HCT116 (cell line): ENCODE data around the gene PHF20. TPM values are rescaled to one million over a fixed set of nuclear protein-coding genes. Genes with fewer than 3 reads are reported as not detected.

Source experiments
- ATAC-seq: fragments of 200-7000 bp; cut with Tn5 transposase; 2 replicates; pipeline ENCODE4 v1.9.1; 2020; ENCODE audit warnings: mild to moderate bottlenecking, moderate library complexity
- BruUV-seq: library from RNA; stranded (reverse); fragments of 400-500 nt; replicated peaks from 2 replicates; lab custom pipeline; 2021; lab: Mats Ljungman, UMichigan
- CTCF ChIA-PET: fragments of 300-600 bp; sonication (Branson Sonifier 250); formaldehyde crosslinking; loops from one replicate; lab custom pipeline; 2021; ENCODE audit warnings: antibody characterized with exemption; lab: Charles Lee
- POLR2A ChIA-PET: fragments of 300-600, 350-600 bp; sonication (Branson Sonifier 250); formaldehyde crosslinking; loops from one replicate; lab custom pipeline; 2021; ENCODE audit warnings: antibody characterized with exemption; lab: Charles Lee
- RAD21 ChIA-PET, 2 experiments: fragments of 300-600 bp; sonication (Branson Sonifier 250); formaldehyde crosslinking; loops; one replicate each; lab custom pipeline; 2023; ENCODE audit warnings: low total read pairs in 2 of 2; ENCODE audit not compliant: uncharacterized antibody in 2 of 2, unreplicated experiment in 2 of 2, low non-redundant PET in 1 of 2; lab: Charles Lee
- DNase-seq: peaks from one replicate; pipeline ENCODE4 v3.0.0-alpha.2; 2010; ENCODE audit warnings: low read depth, low spot score
- H2AFZ ChIP-seq: fragments of 200-600 bp; shearing (Covaris generic), sonication (generic); 2 replicates; pipeline ENCODE4 v1.6.1; 2017; ENCODE audit warnings: low read depth, mixed run types, mixed read lengths, antibody characterized with exemption, low read length; ENCODE audit not compliant: poor library complexity, severe bottlenecking
- H3K27ac ChIP-seq: 2 replicates; pipeline ENCODE4 v1.5.1; 2012; ENCODE audit warnings: low read depth, low read length
- H3K27me3 ChIP-seq: fragments of 200-600 bp; sonication (generic); 2 replicates; pipeline ENCODE4 v1.6.1; 2016; ENCODE audit warnings: mixed run types, low read length, mixed read lengths; ENCODE audit not compliant: insufficient read depth
- H3K36me3 ChIP-seq, 2 experiments: fragments of 200-500 bp in 1 of 2; fragments of 200-600 bp in 1 of 2; sonication (Bioruptor generic) in 1 of 2; sonication (generic) in 1 of 2; 2 replicates each; pipeline versions ENCODE4 v1.5.1 to v1.6.1; 2014 to 2016; ENCODE audit warnings: low read length in 2 of 2, inconsistent platforms in 1 of 2, mixed read lengths in 1 of 2, mixed run types in 1 of 2; ENCODE audit not compliant: insufficient read depth in 2 of 2, control insufficient read depth in 1 of 2
- H3K4me1 ChIP-seq, 2 experiments: fragments of 200-600 bp in 1 of 2; sonication (generic) in 1 of 2; 2 replicates each; pipeline versions ENCODE4 v1.5.1 to v1.6.1; 2012 to 2017; ENCODE audit warnings: low read length in 2 of 2, inconsistent platforms in 1 of 2, mild to moderate bottlenecking in 1 of 2, mixed read lengths in 1 of 2, mixed run types in 1 of 2, moderate library complexity in 1 of 2; ENCODE audit not compliant: insufficient read depth in 2 of 2, control insufficient read depth in 1 of 2
- H3K4me2 ChIP-seq: fragments of 200-600 bp; sonication (generic); 2 replicates; pipeline ENCODE4 v1.6.1; 2017; ENCODE audit warnings: mixed run types, low read length, mixed read lengths
- H3K4me3 ChIP-seq, 2 experiments: fragments of 200-600 bp in 1 of 2; sonication (generic) in 1 of 2; replicated peaks in 1 of 2; 2 replicates each; pipeline ENCODE4 v1.5.1; 2011 to 2016; ENCODE audit warnings: low read length in 2 of 2, control low read depth in 1 of 2, low read depth in 1 of 2, mild to moderate bottlenecking in 1 of 2, mixed read lengths in 1 of 2, mixed run types in 1 of 2
- H3K79me2 ChIP-seq: fragments of 200-600 bp; sonication (generic); 2 replicates; pipeline ENCODE4 v1.6.1; 2017; ENCODE audit warnings: mild to moderate bottlenecking, mixed run types, low read length, moderate library complexity, mixed read lengths; ENCODE audit not compliant: insufficient read depth
- H3K9ac ChIP-seq: fragments of 200-600 bp; sonication (generic); 2 replicates; pipeline ENCODE4 v1.6.1; 2016; ENCODE audit warnings: low read length, mixed read lengths
- H3K9me2 ChIP-seq: fragments of 200-600 bp; sonication (generic), shearing (Covaris generic); 2 replicates; pipeline ENCODE4 v1.6.1; 2017; ENCODE audit warnings: mixed run types, mild to moderate bottlenecking, moderate library complexity; ENCODE audit not compliant: insufficient read depth
- H3K9me3 ChIP-seq, 2 experiments: fragments of 200-500 bp in 1 of 2; fragments of 200-600 bp in 1 of 2; sonication (Bioruptor generic) in 1 of 2; sonication (generic) in 1 of 2; 2 replicates each; pipeline ENCODE4 v1.6.1; 2014 to 2017; ENCODE audit warnings: low read length in 2 of 2, mixed read lengths in 2 of 2, inconsistent platforms in 1 of 2, low read depth in 1 of 2, mild to moderate bottlenecking in 1 of 2, mixed run types in 1 of 2, moderate library complexity in 1 of 2; ENCODE audit not compliant: control insufficient read depth in 1 of 2, insufficient read depth in 1 of 2
- H4K20me1 ChIP-seq: fragments of 200-600 bp; sonication (generic), shearing (Covaris generic); 2 replicates; pipeline ENCODE4 v1.6.1; 2017; ENCODE audit warnings: mixed run types, mild to moderate bottlenecking, moderate library complexity; ENCODE audit not compliant: insufficient read depth
- CBX3 ChIP-seq: IDR thresholded peaks from 2 replicates; pipeline ENCODE4 v1.6.1; 2012; ENCODE audit warnings: low read depth
- EGR1 ChIP-seq: IDR thresholded peaks from 2 replicates; pipeline ENCODE4 v1.6.1; 2012; ENCODE audit warnings: low read depth
- EZH2 ChIP-seq: fragments of 200-600 bp; sonication (generic); IDR thresholded peaks from 2 replicates; pipeline ENCODE4 v1.6.1; 2017; ENCODE audit warnings: antibody characterized with exemption, mixed run types
- EZH2phosphoT487 ChIP-seq: fragments of 200-600 bp; IDR thresholded peaks from 2 replicates; pipeline ENCODE4 v1.6.1; 2018; ENCODE audit warnings: antibody characterized with exemption, borderline replicate concordance
- FOSL1 ChIP-seq: IDR thresholded peaks from 2 replicates; pipeline ENCODE4 v1.6.1; 2012; ENCODE audit warnings: low read depth
- JUND ChIP-seq: IDR thresholded peaks from 2 replicates; pipeline ENCODE4 v1.6.1; 2012
- POLR2A ChIP-seq: IDR thresholded peaks from 2 replicates; pipeline ENCODE4 v1.7.0; 2011; ENCODE audit warnings: borderline replicate concordance; ENCODE audit not compliant: insufficient read depth, insufficient read length; ENCODE audit errors: extremely low read depth
- POLR2AphosphoS5 ChIP-seq: IDR thresholded peaks from 2 replicates; pipeline ENCODE4 v1.6.1; 2011; ENCODE audit warnings: mild to moderate bottlenecking, low read depth, low read length, moderate library complexity
- RAD21 ChIP-seq: IDR thresholded peaks from 2 replicates; pipeline ENCODE4 v1.6.1; 2012; ENCODE audit warnings: low read depth, mild to moderate bottlenecking
- SRF ChIP-seq: IDR thresholded peaks from 2 replicates; pipeline ENCODE4 v1.6.1; 2012; ENCODE audit warnings: low read depth
- TCF7L2 ChIP-seq: IDR thresholded peaks from 2 replicates; pipeline ENCODE4 v1.7.0; 2011; ENCODE audit warnings: borderline replicate concordance, inconsistent platforms; ENCODE audit not compliant: insufficient read depth, insufficient read length; ENCODE audit errors: extremely low read depth
- YY1 ChIP-seq: IDR thresholded peaks from 2 replicates; pipeline ENCODE4 v1.6.1; 2011; ENCODE audit warnings: low read length, low read depth, moderate library complexity, mild to moderate bottlenecking; ENCODE audit not compliant: insufficient replicate concordance; ENCODE audit errors: extremely low read depth
- ZNF274 ChIP-seq: fragments of 200-500 bp; sonication (Bioruptor generic); IDR thresholded peaks from 2 replicates; pipeline ENCODE4 v1.6.1; 2014; ENCODE audit warnings: mild to moderate bottlenecking, low read depth, low read length, inconsistent platforms
- intact Hi-C: fragments of 100-400 bp; cut with micrococcal nuclease; formaldehyde crosslinking; loops from 2 replicates; pipeline ENCODE4 v1.10.0; 2022
- total RNA-seq: library from RNA; stranded (reverse); gene quantifications from one replicate; pipeline ENCODE4 v1.2.1, GENCODE V29; 2021; ENCODE audit not compliant: unreplicated experiment
- TF ChIP-seq, protein P1 (sequence below): IDR thresholded peaks from 2 replicates; pipeline ENCODE4 v1.6.1; 2011; ENCODE audit warnings: mild to moderate bottlenecking, low read length, moderate library complexity; ENCODE audit not compliant: insufficient replicate concordance; ENCODE audit errors: extremely low read depth

The PHF20 gene
- total RNA-seq, 1 experiment from 2014 or later: 40.8 TPM

DNA sequence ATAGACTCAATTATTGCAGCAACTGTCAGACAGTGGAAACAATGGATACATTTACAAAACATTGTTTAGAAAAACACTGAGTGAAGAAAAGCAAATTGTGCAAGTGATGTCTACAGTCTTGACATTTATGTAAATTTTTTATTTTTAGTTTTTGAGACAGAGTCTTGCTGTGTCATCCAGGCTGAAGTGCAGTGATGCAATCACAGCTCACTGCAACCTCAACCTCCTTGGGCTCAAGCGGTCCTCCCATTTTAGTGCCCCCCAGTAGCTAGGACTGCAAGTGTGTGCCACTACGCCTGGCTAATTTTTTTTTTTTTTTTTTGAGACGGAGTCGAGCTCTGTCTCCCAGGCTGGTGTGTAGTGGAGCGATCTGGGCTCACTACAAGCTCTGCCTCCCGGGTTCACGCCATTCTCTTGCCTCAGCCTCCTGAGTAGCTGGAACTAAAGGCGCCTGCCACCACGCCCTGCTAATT is 206.3 kb downstream of the PHF20 start:
- H3K4me2 ChIP-seq: no peak overlapping the region
- ATAC-seq: no peak
- TF ChIP-seq POLR2A (no peak), ZNF274 (no peak), JUND (no peak), SRF (no peak), EGR1 (no peak), CBX3 (no peak), YY1 (no peak), FOSL1 (no peak), EZH2 (no peak), POLR2AphosphoS5 (no peak)
- TF ChIP-seq, all 23 proteins: peak for 0
- Histone ChIP-seq H3K4me1 (peaks cover 0 to 5% of the 10 kb centered on the region in 2 experiments; a peak in 2 of 4 replicates), H3K9ac (no peak overlapping the region), H4K20me1 (no peaks in the 10 kb centered on the region), H3K9me2 (no peaks in the 10 kb centered on the region), H3K9me3 (no peaks in the 10 kb centered on the region), H2AFZ (no peak overlapping the region), H3K27me3 (no peaks in the 10 kb centered on the region), H3K79me2 (no peaks in the 10 kb centered on the region), H3K4me3 (no peak overlapping the region), H3K36me3 (no peaks in the 10 kb centered on the region), H3K27ac (no peak overlapping the region)
- CTCF ChIA-PET: interaction anchor here (1.7 kb wide), 1 partner anchor 15 kb away, joined by 6 read pairs; no protein-coding TSS in a partner anchor
- intact Hi-C loops: no loop called here
- RAD21 ChIA-PET: no interaction called here
- no TSS peak for BruUV-seq
- DNase-seq: no peak
- POLR2A ChIA-PET: interaction anchor here (1.0 kb wide), 1 partner anchor 23 kb away, joined by 3 read pairs; the partner anchor contains the start of gene SCAND1

DNA sequence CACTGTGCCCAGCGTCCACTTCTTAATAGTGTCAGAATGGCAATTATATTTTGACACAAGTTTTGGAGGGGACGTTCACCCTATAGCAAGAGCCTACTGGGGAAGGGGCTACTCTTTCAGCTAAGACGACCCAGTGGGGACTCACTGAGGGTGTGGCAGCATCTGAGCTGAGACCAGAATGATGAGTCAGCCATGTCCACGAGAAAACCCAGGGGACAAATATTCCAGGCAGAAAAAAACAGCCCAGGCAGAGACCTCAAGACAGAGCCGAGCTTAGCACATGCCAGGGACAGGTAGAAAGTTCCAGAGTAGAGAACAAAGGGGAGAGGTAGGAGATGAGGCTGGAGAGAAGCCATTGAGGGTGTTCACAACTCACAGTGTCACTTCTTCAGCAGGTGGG is 207.7 kb downstream of the PHF20 start:
- Histone ChIP-seq H3K36me3 (no peaks in the 10 kb centered on the region), H2AFZ (no peak overlapping the region), H3K79me2 (no peaks in the 10 kb centered on the region), H3K9me2 (no peaks in the 10 kb centered on the region), H3K4me2 (no peak overlapping the region), H3K27ac (no peak overlapping the region), H3K9me3 (no peaks in the 10 kb centered on the region), H3K27me3 (no peaks in the 10 kb centered on the region), H3K4me1 (peaks cover 0 to 5% of the 10 kb centered on the region in 2 experiments; a peak in 2 of 4 replicates), H4K20me1 (no peaks in the 10 kb centered on the region), H3K4me3 (no peak overlapping the region), H3K9ac (no peak overlapping the region)
- DNase-seq: no peak
- ATAC-seq: no peak
- intact Hi-C loops: no loop called here
- BruUV-seq: no TSS peak
- ChIA-PET CTCF (interaction anchor here (1.4 to 3.6 kb wide), 3 partner anchors 11 to 25 kb away, joined by 4 to 15 read pairs (median 4); partner anchors contain the start of gene SCAND1), POLR2A (interaction anchor here (1.2 kb wide), 1 partner anchor 25 kb away, joined by 3 read pairs; the partner anchor contains the start of gene SCAND1), RAD21 (no interaction called here)
- TF ChIP-seq EZH2phosphoT487: no peak
- TF ChIP-seq, protein P1, sequence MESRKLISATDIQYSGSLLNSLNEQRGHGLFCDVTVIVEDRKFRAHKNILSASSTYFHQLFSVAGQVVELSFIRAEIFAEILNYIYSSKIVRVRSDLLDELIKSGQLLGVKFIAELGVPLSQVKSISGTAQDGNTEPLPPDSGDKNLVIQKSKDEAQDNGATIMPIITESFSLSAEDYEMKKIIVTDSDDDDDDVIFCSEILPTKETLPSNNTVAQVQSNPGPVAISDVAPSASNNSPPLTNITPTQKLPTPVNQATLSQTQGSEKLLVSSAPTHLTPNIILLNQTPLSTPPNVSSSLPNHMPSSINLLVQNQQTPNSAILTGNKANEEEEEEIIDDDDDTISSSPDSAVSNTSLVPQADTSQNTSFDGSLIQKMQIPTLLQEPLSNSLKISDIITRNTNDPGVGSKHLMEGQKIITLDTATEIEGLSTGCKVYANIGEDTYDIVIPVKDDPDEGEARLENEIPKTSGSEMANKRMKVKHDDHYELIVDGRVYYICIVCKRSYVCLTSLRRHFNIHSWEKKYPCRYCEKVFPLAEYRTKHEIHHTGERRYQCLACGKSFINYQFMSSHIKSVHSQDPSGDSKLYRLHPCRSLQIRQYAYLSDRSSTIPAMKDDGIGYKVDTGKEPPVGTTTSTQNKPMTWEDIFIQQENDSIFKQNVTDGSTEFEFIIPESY: no peak
- TF ChIP-seq RAD21: no peak
- no peak for TF ChIP-seq TCF7L2
- no peak for TF ChIP-seq EZH2
- TF ChIP-seq CBX3: no peak
- no peak for TF ChIP-seq POLR2A
